ENCODE data around the gene CEACAM19. TPM values are rescaled to one million over a fixed set of nuclear protein-coding genes. Genes with fewer than 3 reads are reported as not detected.
"Not testable (repeated sequence)": the region's sequence is repeated elsewhere in the genome, so short reads cannot be mapped to it uniquely, and the experiment has no call there.

The CEACAM19 gene
- total RNA-seq, 1 donor from 2014 or later = 1.5 TPM

GRCh38 chr19:44714597-44715169 is 43.4 kb downstream of the CEACAM19 start:
- intact Hi-C loops (cut with micrococcal nuclease) = no loop called here
- H3K4me1 Mint-ChIP-seq (ENCODE audit: low read depth) = peaks cover 4% of the 10 kb centered on the region
- DNase-seq (ENCODE audit: low spot score) = no peak

GRCh38 chr19:44717603-44718002 is 46.3 kb downstream of the CEACAM19 start:
- no peak overlapping the region for H3K4me3 Mint-ChIP-seq (ENCODE audit: low read depth)

More at GRCh38 chr19:44714597-44715169, 43.4 kb downstream of the CEACAM19 start:
- no peaks in the 10 kb centered on the region for H3K27me3 Mint-ChIP-seq (ENCODE audit: low read depth)
- no peak overlapping the region for H3K4me3 Mint-ChIP-seq (ENCODE audit: low read depth)
- no peak overlapping the region for H3K27ac Mint-ChIP-seq
- peaks cover 21% of the 10 kb centered on the region for H3K9me3 Mint-ChIP-seq
- peaks cover 3% of the 10 kb centered on the region for H3K36me3 Mint-ChIP-seq (ENCODE audit: low read depth)

GRCh38 chr19:44718441-44719261 is 47.4 kb downstream of the CEACAM19 start:
- intact Hi-C loops (cut with micrococcal nuclease) = no loop called here
- Mint-ChIP-seq H3K36me3 (ENCODE audit: low read depth) (peaks cover 3% of the 10 kb centered on the region), H3K27ac (no peak overlapping the region), H3K4me1 (ENCODE audit: low read depth) (peaks cover 19% of the 10 kb centered on the region), H3K9me3 (peaks cover 21% of the 10 kb centered on the region), H3K4me3 (ENCODE audit: low read depth) (no peak overlapping the region), H3K27me3 (ENCODE audit: low read depth) (no peaks in the 10 kb centered on the region)
- DNase-seq (ENCODE audit: low spot score) = no peak

More at GRCh38 chr19:44717603-44718002, 46.3 kb downstream of the CEACAM19 start:
- Mint-ChIP-seq H3K9me3 (peaks cover 21% of the 10 kb centered on the region), H3K27ac (no peak overlapping the region), H3K27me3 (ENCODE audit: low read depth) (no peaks in the 10 kb centered on the region), H3K4me1 (ENCODE audit: low read depth) (peaks cover 11% of the 10 kb centered on the region), H3K36me3 (ENCODE audit: low read depth) (peaks cover 3% of the 10 kb centered on the region)
- intact Hi-C loops (cut with micrococcal nuclease) = no loop called here
- no peak for DNase-seq (ENCODE audit: low spot score)

- Mint-ChIP-seq H3K4me1 (ENCODE audit: low read depth) (peaks cover 24% of the 10 kb centered on the region), H3K27ac (no peak overlapping the region), H3K36me3 (ENCODE audit: low read depth) (peaks cover 3% of the 10 kb centered on the region), H3K9me3 (peaks cover 19% of the 10 kb centered on the region), H3K27me3 (ENCODE audit: low read depth) (no peaks in the 10 kb centered on the region), H3K4me3 (ENCODE audit: low read depth) (no peak overlapping the region)
- no peak for DNase-seq (ENCODE audit: low spot score)
- intact Hi-C loops (cut with micrococcal nuclease) = no loop called here
Observed at GRCh38 chr19:44719262-44719701, 48.0 kb downstream of the CEACAM19 start.

GRCh38 chr19:44720396-44720795 is 49.1 kb downstream of the CEACAM19 start:
- H3K9me3 Mint-ChIP-seq; H3K27me3 Mint-ChIP-seq (ENCODE audit: low read depth); DNase-seq (ENCODE audit: low spot score); H3K27ac Mint-ChIP-seq; intact Hi-C loops (cut with micrococcal nuclease); H3K4me3 Mint-ChIP-seq (ENCODE audit: low read depth); H3K36me3 Mint-ChIP-seq (ENCODE audit: low read depth): not testable (repeated sequence)
- H3K4me1 Mint-ChIP-seq (ENCODE audit: low read depth) = peaks cover 30% of the 10 kb centered on the region

- Mint-ChIP-seq H3K27me3 (ENCODE audit: low read depth) (no peaks in the 10 kb centered on the region), H3K9me3 (peaks cover 2% of the 10 kb centered on the region), H3K4me1 (ENCODE audit: low read depth) (peaks cover 30% of the 10 kb centered on the region), H3K4me3 (ENCODE audit: low read depth) (no peak overlapping the region), H3K27ac (no peak overlapping the region), H3K36me3 (ENCODE audit: low read depth) (no peaks in the 10 kb centered on the region)
- no peak for DNase-seq (ENCODE audit: low spot score)
- intact Hi-C loops (cut with micrococcal nuclease) = no loop called here
Observed at GRCh38 chr19:44720945-44721344, 49.7 kb downstream of the CEACAM19 start.

- H3K4me1 Mint-ChIP-seq (ENCODE audit: low read depth) = peaks cover 30% of the 10 kb centered on the region
- H3K27me3 Mint-ChIP-seq (ENCODE audit: low read depth); DNase-seq (ENCODE audit: low spot score); H3K36me3 Mint-ChIP-seq (ENCODE audit: low read depth); H3K27ac Mint-ChIP-seq; intact Hi-C loops (cut with micrococcal nuclease); H3K9me3 Mint-ChIP-seq; H3K4me3 Mint-ChIP-seq (ENCODE audit: low read depth): not testable (repeated sequence)
Observed at GRCh38 chr19:44721369-44721768, 50.1 kb downstream of the CEACAM19 start.

GRCh38 chr19:44722131-44723121 is 51.1 kb downstream of the CEACAM19 start:
- intact Hi-C loops (cut with micrococcal nuclease) = loop anchor here (1.0 to 2.0 kb wide), 2 partner anchors 34 to 123 kb away; no protein-coding TSS in a partner anchor
- no peak for DNase-seq (ENCODE audit: low spot score)
- no peaks in the 10 kb centered on the region for H3K27me3 Mint-ChIP-seq (ENCODE audit: low read depth)
- no peaks in the 10 kb centered on the region for H3K9me3 Mint-ChIP-seq
- no peak overlapping the region for H3K27ac Mint-ChIP-seq
- peaks cover 30% of the 10 kb centered on the region for H3K4me1 Mint-ChIP-seq (ENCODE audit: low read depth)
- H3K4me3 Mint-ChIP-seq (ENCODE audit: low read depth) = no peak overlapping the region
- H3K36me3 Mint-ChIP-seq (ENCODE audit: low read depth) = no peaks in the 10 kb centered on the region

GRCh38 chr19:44723299-44723951 is 52.1 kb downstream of the CEACAM19 start:
- intact Hi-C loops (cut with micrococcal nuclease) = loop anchor here (1.0 to 2.0 kb wide), 2 partner anchors 35 to 122 kb away; no protein-coding TSS in a partner anchor
- Mint-ChIP-seq H3K27ac (no peak overlapping the region), H3K36me3 (ENCODE audit: low read depth) (no peaks in the 10 kb centered on the region), H3K4me3 (ENCODE audit: low read depth) (no peak overlapping the region), H3K9me3 (no peaks in the 10 kb centered on the region), H3K27me3 (ENCODE audit: low read depth) (no peaks in the 10 kb centered on the region), H3K4me1 (ENCODE audit: low read depth) (peaks cover 35% of the 10 kb centered on the region)
- DNase-seq (ENCODE audit: low spot score) = no peak

GRCh38 chr19:44723952-44724319 is 52.7 kb downstream of the CEACAM19 start:
- intact Hi-C loops (cut with micrococcal nuclease) = loop anchor here (1.0 to 2.0 kb wide), 4 partner anchors 23 to 121 kb away; no protein-coding TSS in a partner anchor
- Mint-ChIP-seq H3K4me3 (ENCODE audit: low read depth) (no peak overlapping the region), H3K27ac (no peak overlapping the region), H3K36me3 (ENCODE audit: low read depth) (no peaks in the 10 kb centered on the region), H3K9me3 (no peaks in the 10 kb centered on the region), H3K4me1 (ENCODE audit: low read depth) (peaks cover 35% of the 10 kb centered on the region), H3K27me3 (ENCODE audit: low read depth) (no peaks in the 10 kb centered on the region)
- peak; percentile 72 for DNase-seq (ENCODE audit: low spot score)

- H3K27ac Mint-ChIP-seq = no peak overlapping the region
- intact Hi-C loops (cut with micrococcal nuclease) = no loop called here
- no peak for DNase-seq (ENCODE audit: low spot score)
- H3K9me3 Mint-ChIP-seq = no peaks in the 10 kb centered on the region
- no peak overlapping the region for H3K4me3 Mint-ChIP-seq (ENCODE audit: low read depth)
- peaks cover 35% of the 10 kb centered on the region for H3K4me1 Mint-ChIP-seq (ENCODE audit: low read depth)
- H3K36me3 Mint-ChIP-seq (ENCODE audit: low read depth) = no peaks in the 10 kb centered on the region
- no peaks in the 10 kb centered on the region for H3K27me3 Mint-ChIP-seq (ENCODE audit: low read depth)
Observed at GRCh38 chr19:44725251-44725650, 54.0 kb downstream of the CEACAM19 start.

- Mint-ChIP-seq H3K4me3 (ENCODE audit: low read depth) (no peak overlapping the region), H3K9me3 (no peaks in the 10 kb centered on the region), H3K27ac (no peak overlapping the region), H3K36me3 (ENCODE audit: low read depth) (no peaks in the 10 kb centered on the region), H3K4me1 (ENCODE audit: low read depth) (peaks cover 35% of the 10 kb centered on the region), H3K27me3 (ENCODE audit: low read depth) (no peaks in the 10 kb centered on the region)
- intact Hi-C loops (cut with micrococcal nuclease) = no loop called here
- no peak for DNase-seq (ENCODE audit: low spot score)
Observed at GRCh38 chr19:44725684-44726083, 54.4 kb downstream of the CEACAM19 start.
